22Rv1 (cell line): ENCODE results near the gene ST6GALNAC2.
"Not testable (repeated sequence)": the region's sequence is repeated elsewhere in the genome, so short reads cannot be mapped to it uniquely, and the experiment has no call there.

Experiments
- H3K27ac ChIP-seq: fragments of 450-650 bp; 2 replicates; pipeline ENCODE4 v1.5.1; 2017
- CTCF ChIP-seq: fragments of 450-650 bp; IDR thresholded peaks from 2 replicates; pipeline ENCODE4 v1.5.1; 2017; ENCODE audit warnings: mild to moderate bottlenecking
- ZFX ChIP-seq: fragments of 450-650 bp; IDR thresholded peaks from 2 replicates; pipeline ENCODE4 v1.6.1; 2017; ENCODE audit warnings: antibody characterized with exemption, borderline replicate concordance

ST6GALNAC2 gene

DNA sequence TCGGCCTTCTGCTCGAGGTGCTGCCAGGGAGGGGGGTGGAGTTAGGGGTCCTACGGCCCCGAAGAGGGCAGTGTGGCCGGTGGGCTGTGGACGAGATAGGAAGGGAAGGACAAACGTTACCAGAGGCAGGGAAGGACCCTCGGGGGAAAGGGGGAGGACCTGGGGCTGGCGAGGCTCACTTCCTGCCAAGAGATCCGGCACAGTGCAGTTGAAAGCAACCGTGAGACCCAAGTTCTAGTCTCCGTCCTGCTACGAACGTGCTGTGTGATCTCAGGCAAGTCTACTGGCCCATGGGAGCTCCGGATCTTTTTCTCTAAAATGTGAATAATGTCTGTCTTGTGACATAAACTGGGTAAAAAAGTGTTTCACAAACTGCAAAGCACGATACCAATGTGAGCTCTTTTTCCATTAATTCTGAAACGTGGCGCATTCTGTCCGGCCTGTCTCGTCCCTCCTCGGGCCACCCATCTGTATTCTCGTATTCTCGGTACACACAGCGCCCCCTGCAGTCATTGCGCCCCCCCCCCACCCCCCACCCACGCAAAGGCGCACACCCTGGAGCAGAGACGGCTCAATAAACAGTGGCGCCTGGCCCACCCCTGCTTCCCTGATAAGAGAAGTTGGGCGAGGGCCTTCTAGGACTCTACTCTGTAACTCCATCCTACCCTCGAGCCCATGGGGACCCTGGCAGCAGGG lies 57.0 kb downstream of the ST6GALNAC2 start:
- no peak overlapping the region for H3K27ac ChIP-seq
- TF ChIP-seq ZFX = no peak
- TF ChIP-seq CTCF = peak; percentile 25; the same call in 1 of the 2 replicates

- no peak overlapping the region for H3K27ac ChIP-seq
- TF ChIP-seq CTCF (no peak), ZFX (no peak)
Observed at GRCh38 chr17:76528156-76528527, 57.5 kb downstream of the ST6GALNAC2 start.

- TF ChIP-seq CTCF = no peak
- no peak for TF ChIP-seq ZFX
- H3K27ac ChIP-seq = no peak overlapping the region
Observed at GRCh38 chr17:76527430-76528111, 58.1 kb downstream of the ST6GALNAC2 start.

GRCh38 chr17:76527016-76527415 lies 58.6 kb downstream of the ST6GALNAC2 start:
- not testable (repeated sequence) for H3K27ac ChIP-seq

DNA sequence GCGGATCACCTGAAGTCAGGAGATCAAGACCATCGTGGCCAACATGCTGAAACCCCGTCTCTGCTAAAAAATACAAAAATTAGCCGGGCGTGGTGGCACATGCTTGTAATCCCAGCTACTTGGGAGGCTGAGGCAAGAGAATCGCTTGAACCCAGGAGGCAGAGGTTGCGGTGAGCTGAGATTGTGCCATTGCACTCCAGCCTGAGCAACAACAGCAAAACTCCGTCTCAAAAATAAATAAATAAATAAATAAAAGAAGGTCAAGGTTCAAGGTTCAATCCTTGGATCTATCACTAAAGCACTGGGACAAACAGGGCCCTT lies 60.2 kb downstream of the ST6GALNAC2 start:
- peak overlapping the region; percentile 66 for H3K27ac ChIP-seq

- TF ChIP-seq ZFX (no peak), CTCF (no peak)
- peak overlapping the region; percentile 66 for H3K27ac ChIP-seq
Observed at GRCh38 chr17:76524598-76525512, 60.8 kb downstream of the ST6GALNAC2 start.

DNA sequence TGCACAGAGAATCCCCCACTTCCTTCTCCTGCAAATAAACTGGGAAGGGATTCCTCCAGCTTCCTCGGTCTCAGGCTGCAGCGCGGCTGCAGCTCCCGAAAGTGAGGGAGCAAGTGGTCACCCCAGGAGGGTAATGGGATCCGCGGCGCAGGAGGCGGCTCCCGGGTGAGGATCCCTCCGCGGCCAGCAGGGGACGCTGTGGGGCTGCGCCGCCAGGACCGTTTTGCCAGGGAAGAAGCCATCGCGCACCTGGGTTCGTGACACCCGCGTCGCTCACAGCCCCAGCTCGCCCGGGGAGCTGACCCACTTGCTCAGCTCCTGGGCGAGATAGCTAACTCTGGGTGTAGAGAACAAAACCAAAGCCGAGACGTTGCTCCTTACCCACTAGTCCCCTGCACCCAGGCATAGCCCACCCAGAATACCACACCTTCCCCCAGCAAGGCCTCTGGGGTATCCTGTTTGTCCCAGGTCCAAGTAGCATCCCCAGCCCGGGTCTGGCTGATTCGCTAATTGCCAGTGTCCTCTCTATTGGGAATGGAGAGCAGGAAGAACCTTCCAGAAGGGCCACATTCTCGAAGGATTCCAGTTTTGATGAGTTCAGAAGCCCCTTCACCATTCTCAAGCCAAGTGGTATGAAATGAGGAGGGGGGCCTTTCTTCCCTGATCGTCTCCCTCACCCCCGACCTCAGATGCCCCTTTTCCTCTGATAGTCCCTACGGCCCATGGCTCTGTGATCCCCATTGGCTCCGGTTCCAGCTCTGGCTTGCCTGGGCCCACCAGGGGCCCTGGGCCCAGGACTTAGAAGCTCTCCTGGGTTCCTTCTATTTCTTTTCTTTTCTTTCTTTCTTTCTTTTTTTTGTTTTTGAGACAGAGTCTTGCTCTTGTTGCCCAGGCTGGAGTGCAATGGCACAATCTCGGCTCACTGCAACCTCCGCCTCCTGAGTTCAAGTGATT lies 62.3 kb downstream of the ST6GALNAC2 start:
- TF ChIP-seq ZFX (no peak), CTCF (peak; percentile 100)

DNA sequence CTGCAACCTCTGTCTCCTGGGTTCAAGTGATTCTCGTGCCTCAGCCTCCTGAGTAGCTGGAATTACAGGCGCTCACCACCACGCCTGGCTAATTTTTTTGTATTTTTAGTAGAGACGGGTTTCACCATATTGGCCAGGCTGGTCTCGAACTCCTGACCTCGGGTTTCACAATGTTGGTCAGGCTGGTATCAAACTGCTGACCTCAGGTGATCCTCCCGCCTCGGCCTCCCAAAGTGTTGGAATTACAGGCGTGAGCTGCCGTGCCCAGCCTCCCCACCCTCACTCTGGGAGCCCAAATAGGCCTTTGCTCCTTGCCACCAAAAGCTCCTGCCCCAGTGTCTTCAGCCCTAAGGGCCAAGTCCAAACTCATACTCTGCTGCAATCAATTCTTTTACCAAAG lies 64.0 kb downstream of the ST6GALNAC2 start:
- H3K27ac ChIP-seq = not testable (repeated sequence)

More for the DNA sequence above, 62.3 kb downstream of the ST6GALNAC2 start:
- no peak overlapping the region for H3K27ac ChIP-seq
